Stomach (tissue), 4 donors: ENCODE data around the gene NXPH1.

ENCODE experiments used
- CTCF ChIP-seq, 7 experiments: fragments of 450-650 bp in 4 of 7; fragments of 200-600 bp in 3 of 7; sonication (generic) in 3 of 7; IDR thresholded peaks; one replicate each; pipeline ENCODE4 v1.5.1; 2016 to 2019; ENCODE audit warnings: antibody characterized with exemption in 7 of 7, control low read depth in 2 of 7, mild to moderate bottlenecking in 1 of 7
- EP300 ChIP-seq: sonication (generic); formaldehyde crosslinking; IDR thresholded peaks from one replicate; pipeline ENCODE4 v1.6.1; 2017; ENCODE audit warnings: antibody characterized with exemption
- POLR2A ChIP-seq, 4 donors: fragments of 450-650 bp; IDR thresholded peaks; one replicate each; pipeline ENCODE4 v1.6.1; 2016; ENCODE audit warnings: antibody characterized with exemption in 4 of 4, control low read depth in 2 of 4, mild to moderate bottlenecking in 1 of 4, moderate library complexity in 1 of 4

GRCh38 chr7:8515640-8516185 is 82.3 kb downstream of the NXPH1 start:
- TF ChIP-seq POLR2A (IDR thresholded peaks at IDR 0.05) (no peak), EP300 (no peak), CTCF (IDR thresholded peaks at IDR 0.05) (no peak)
